ENCODE data around the gene MTMR3.
A peak's percentile ranks its signal among the peaks of the same experiment; 100 is the strongest.

MTMR3 gene

GRCh38 chr22:30079952-30080533, 197.1 kb downstream of the MTMR3 start, which contains the start of gene HORMAD2:
Gene HORMAD2, plus strand, starts transcription at chr22:30080464. Its CDS starts 13,489 bp downstream, at chr22:30093953.
- peaks cover 17 to 59% (median 42%) of the 10 kb centered on the region in 10 experiments for H3K4me1 ChIP-seq
- peaks cover 0 to 6% (median 0%) of the 10 kb centered on the region in 11 experiments; a peak in 1 of 22 replicates for H3K9me3 ChIP-seq (replicated peaks in 1 of 11)
- peaks cover 0 to 3% (median 0%) of the 10 kb centered on the region in 11 experiments; a peak in 1 of 22 replicates for H3K27me3 ChIP-seq
- H3K27ac ChIP-seq, result peak within 1 kb of the TSS in 10 of 11 experiments; percentile 37 to 72 (median 66); a peak in 20 of 22 replicates
- H3K4me2 ChIP-seq, result peak within 1 kb of the TSS; percentile 77 to 93 (median 89)
- peak within 1 kb of the TSS; percentile 56 to 75 (median 63) for H3K4me3 ChIP-seq
- H3K9ac ChIP-seq, result peak within 1 kb of the TSS; percentile 60 to 80 (median 74)
- H3K36me3 ChIP-seq, result no peaks in the 10 kb centered on the region
- no peaks in the 10 kb centered on the region for H4K20me1 ChIP-seq
- TF ChIP-seq Cebpa-rat (IDR thresholded peaks at IDR 0.05), result no peak
